ENCODE results near the gene NPC1L1. TPM values are rescaled to one million over a fixed set of nuclear protein-coding genes. Genes with fewer than 3 reads are reported as not detected.

NPC1L1 gene, protein sequence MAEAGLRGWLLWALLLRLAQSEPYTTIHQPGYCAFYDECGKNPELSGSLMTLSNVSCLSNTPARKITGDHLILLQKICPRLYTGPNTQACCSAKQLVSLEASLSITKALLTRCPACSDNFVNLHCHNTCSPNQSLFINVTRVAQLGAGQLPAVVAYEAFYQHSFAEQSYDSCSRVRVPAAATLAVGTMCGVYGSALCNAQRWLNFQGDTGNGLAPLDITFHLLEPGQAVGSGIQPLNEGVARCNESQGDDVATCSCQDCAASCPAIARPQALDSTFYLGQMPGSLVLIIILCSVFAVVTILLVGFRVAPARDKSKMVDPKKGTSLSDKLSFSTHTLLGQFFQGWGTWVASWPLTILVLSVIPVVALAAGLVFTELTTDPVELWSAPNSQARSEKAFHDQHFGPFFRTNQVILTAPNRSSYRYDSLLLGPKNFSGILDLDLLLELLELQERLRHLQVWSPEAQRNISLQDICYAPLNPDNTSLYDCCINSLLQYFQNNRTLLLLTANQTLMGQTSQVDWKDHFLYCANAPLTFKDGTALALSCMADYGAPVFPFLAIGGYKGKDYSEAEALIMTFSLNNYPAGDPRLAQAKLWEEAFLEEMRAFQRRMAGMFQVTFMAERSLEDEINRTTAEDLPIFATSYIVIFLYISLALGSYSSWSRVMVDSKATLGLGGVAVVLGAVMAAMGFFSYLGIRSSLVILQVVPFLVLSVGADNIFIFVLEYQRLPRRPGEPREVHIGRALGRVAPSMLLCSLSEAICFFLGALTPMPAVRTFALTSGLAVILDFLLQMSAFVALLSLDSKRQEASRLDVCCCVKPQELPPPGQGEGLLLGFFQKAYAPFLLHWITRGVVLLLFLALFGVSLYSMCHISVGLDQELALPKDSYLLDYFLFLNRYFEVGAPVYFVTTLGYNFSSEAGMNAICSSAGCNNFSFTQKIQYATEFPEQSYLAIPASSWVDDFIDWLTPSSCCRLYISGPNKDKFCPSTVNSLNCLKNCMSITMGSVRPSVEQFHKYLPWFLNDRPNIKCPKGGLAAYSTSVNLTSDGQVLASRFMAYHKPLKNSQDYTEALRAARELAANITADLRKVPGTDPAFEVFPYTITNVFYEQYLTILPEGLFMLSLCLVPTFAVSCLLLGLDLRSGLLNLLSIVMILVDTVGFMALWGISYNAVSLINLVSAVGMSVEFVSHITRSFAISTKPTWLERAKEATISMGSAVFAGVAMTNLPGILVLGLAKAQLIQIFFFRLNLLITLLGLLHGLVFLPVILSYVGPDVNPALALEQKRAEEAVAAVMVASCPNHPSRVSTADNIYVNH (N-terminal part only)
- total RNA-seq = 0.33 and 1.1 TPM in 2 replicates

DNA sequence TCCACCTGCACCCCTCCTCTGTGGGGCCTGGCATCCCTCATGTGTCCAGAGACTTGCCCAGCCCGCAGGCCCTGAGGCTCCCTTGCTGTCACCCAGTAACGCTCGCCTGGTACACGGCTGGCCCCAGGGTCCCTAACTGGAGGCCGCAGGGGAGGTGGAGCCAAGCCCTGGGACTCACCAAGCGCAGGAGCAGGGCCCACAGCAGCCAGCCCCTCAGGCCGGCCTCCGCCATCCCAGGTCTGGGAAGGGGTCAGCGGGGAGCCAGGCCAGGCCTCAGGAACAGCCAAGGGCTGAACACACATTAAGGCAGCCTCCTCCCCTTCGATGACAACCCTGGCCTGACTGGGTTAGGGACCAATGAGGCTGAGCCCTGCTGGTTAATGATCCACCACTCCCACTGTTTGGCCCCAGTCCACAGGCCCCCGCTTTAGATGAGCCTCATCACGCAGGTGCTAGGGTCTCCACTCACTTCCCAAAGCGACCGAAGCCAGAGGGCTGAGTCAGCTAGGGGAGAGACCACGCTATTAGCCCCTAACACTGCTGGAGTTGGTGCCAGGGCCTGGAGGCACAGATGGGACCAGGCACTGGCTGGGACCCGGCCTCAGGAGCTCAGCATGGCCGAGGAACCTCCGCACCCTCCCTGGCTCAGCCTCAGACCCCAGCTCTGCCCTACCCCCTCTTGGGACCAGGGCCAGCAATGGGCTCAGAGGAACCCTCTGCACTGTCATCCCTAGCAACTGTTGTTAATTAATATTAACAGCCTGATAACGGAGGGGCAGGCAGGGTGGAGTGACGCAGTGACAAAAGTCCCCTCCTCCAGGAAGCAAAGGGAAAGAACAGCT, at the start of gene NPC1L1:
Gene NPC1L1 (minus strand): TSS at position 303 of the 842 bp plus-strand sequence. CDS start 71 bp downstream, at position 232.

DNA sequence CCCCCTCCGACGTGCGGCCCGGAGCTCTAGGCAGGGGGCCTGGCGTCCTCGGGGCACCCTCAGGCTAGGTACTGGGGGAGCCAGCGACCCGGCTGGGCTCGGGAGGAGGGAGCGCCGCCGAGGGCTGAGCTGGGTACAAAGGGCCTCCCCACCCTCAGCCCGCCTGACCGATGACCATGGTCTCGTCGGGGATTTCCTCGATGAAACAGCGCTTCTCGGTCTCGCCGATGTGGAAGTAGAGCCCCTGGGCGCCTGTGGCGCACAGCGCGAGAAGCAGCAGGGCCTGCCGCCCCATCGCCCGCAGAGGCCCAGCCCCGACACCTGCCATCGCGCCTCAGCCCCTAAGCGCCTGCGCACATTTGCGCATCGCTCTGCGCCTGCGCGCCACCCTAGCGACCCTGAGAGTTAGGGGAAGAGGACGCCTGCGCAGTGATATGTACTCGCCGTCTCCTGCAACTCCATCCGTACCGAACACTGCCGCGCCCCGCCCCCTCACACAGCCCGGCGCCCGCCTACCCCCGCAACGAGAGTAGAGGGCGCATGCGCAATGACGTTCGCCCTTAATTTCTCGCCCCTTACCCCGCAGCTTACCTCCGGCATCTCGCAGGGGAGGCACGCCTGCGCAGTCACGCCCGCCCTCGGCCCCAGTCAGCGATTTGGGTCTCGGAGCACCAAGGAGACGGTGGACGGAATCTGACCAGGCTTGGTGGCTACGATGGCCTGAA, 40.9 kb upstream of the NPC1L1 start, which contains the start of gene TMED4:
Gene TMED4 (minus strand): TSS at position 353 of the 725 bp plus-strand sequence. CDS start 25 bp downstream, at position 328.

DNA sequence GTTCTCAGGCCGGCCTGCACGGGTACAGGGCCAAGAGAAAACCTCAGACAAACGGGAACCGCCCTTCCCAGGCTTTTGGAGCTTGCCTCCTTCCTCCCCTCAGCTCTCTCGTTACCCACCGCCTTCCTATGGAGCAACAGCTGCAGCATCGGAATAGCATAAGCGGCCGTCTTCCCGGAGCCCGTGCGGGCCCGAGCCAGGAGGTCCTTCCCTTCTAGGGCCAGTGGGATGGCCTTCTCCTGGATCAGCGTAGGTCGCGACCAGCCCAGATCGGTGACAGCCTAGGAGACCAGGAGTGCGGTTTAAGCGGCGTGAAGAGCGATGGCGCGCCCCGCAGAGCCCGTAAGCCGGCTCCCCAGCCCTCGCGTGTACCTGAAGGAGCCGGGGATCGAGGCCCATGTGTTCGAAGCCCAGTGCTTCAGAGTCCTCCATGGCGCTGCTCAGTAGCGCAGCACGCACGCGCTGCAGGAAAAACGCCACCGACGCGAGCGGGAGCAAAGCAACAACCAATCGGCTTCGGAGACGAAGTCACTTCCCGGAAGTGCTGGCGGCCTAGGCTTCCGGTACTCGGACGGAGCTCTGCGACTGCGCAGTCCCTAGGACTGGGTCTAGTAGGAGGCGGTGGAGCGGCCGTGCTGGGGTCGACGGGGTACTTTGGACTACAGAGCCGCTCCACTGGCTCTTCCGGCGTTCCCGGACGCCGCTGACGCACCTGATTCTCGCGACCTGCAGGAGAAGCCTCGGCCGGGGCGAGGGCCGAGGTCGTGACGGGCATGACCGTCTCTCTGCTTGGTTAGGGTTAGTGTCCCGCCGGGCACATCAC, 32.5 kb upstream of the NPC1L1 start, which contains the start of gene DDX56:
Gene DDX56 (minus strand): TSS at position 445 of the 823 bp plus-strand sequence. CDS start 13 bp downstream, at position 432.

DNA sequence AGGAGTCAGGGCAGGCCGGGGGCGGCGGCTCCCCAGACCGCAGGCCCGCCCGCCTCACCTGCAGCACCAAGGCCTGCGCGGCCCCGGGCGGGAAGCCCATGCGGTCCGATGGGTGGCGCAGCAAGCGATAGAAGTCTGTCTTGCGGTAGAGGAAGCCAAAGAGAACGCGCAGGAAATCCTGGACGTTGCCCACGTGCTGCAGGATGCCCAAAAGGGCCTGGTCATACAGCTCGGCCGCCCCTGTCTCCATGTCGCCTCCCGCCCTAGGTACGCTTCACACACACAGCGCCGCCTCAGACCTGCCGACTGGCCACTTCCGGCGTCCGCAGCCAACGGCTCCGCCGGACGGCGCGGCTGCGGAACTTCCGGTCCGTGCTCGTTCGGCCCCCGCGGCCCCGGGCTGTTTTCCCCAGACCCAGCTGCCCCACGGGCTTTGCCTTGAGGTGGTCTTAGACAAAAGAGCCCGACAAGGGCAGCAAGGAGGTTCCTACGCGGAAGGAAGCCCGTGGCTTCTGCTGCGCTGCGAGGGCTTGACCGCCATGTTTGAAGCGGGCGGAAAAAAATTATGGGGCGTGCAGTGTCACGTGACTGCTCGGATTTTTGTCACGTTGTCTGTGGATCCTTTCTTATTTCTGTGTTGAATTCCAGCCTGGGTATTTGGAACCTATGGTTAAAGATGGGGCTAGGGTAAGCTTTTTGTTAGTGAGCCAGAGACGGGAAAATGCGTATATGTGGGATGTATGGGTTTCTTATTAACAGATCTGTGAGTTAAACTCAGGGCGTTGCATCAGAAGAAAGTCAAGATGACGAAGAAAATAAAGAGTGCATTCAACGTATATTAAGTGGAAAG, 50.6 kb downstream of the NPC1L1 start, which contains the start of gene NUDCD3:
Gene NUDCD3 (minus strand): TSS at position 308 of the 850 bp plus-strand sequence. CDS start 58 bp downstream, at position 250.

Other genes with a start within 250 kb of the NPC1L1 start
- 0.38 and 0.98 TPM in 2 replicates for gene CAMK2B, start 215.7 kb downstream of the NPC1L1 start, total RNA-seq
- 47.7 and 62.4 TPM in 2 replicates for gene NUDCD3, start 50.7 kb downstream of the NPC1L1 start, total RNA-seq
- 56.5 and 84.1 TPM in 2 replicates for gene DDX56, start 32.6 kb upstream of the NPC1L1 start, total RNA-seq
- gene TMED4, start 40.9 kb upstream of the NPC1L1 start, total RNA-seq = 60.5 and 95.6 TPM in 2 replicates
- 90.9 and 105 TPM in 2 replicates for gene OGDH, start 65.3 kb upstream of the NPC1L1 start, total RNA-seq
- 23.5 and 37.0 TPM in 2 replicates for gene ZMIZ2, start 207.5 kb upstream of the NPC1L1 start, total RNA-seq

All from mesangial cell (primary cell).